ENCODE results near the gene NKX2-1.
"Not testable (repeated sequence)": the region's sequence is repeated elsewhere in the genome, so short reads cannot be mapped to it uniquely, and the experiment has no call there.

Gene NKX2-1

DNA sequence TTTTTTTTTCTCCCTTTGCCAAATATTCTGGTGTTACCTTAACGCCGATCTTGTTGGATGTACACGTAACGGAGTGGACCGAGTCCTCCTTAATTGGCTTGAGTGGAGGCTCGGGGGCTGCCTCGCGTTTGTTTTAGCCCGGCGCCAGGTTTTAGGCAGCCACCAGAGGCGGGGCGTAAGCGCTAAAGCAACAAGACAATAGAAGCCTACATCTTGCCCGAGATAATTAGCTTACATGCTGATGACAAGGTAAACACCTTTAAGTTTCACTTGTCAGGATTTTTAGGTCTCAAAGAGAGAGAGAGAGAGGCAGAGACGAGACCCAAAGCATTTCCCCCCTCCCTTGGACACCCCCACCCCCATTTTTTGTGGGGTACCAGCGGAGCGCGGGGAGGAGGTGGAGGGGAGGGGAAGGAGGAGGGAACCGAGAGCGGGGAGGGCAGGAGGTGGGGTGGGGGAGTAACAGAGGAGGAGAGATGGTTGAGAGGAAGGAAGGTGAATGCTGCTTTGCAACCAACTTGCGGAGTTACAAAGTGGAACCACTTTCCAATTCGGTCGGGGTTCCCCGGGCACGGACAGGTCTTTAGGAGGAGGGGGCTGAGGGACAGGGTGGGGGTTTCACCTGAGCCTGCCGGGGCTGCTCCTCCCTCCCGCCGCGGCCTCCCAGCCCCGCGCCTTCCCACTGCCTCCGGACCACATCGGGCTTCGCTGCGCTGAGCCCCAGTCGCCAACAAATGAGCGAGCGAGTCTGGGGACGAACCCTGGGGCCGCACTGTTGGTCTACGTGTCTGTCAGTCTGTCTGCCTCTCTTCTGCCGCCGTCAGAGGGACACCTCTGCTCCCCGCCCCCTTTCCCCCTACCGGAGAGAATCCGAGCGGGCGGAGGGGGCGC lies at the start of gene NKX2-1:
Gene NKX2-1 (minus strand): TSS at position 802 of the 891 bp plus-strand sequence. CDS start 103 bp downstream, at position 699.
- peak; percentile 100 for DNase-seq

DNA sequence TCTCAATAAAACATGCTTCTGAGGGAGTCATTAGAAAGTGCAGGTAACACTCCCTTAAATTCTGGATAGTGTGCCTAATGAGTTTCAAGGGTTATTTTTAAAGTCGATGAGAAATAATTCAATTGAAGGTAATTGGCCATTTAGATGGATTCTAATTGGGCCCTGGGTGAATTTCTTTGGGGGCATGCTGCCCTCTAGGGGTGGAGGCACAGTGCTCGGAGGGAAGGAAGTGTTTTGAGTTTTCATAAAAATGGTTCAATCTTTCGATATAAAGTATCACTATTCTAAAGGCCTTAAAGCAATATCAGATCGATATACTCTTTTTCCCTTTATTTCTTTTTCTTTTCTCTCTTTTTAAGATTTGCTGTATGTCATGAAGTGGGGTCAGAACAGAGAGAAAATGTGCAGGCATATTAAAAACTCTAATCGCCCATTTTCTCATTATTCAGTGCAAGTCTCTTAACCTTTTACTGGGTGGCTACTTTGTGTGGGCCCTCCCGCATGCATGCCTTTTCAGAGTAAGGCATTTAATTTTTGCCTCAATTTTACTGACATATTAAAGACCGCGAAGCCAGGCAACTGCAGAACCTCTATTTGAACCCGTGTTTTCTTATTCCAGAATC lies 36.9 kb upstream of the NKX2-1 start:
- DNase-seq, result no peak

DNA sequence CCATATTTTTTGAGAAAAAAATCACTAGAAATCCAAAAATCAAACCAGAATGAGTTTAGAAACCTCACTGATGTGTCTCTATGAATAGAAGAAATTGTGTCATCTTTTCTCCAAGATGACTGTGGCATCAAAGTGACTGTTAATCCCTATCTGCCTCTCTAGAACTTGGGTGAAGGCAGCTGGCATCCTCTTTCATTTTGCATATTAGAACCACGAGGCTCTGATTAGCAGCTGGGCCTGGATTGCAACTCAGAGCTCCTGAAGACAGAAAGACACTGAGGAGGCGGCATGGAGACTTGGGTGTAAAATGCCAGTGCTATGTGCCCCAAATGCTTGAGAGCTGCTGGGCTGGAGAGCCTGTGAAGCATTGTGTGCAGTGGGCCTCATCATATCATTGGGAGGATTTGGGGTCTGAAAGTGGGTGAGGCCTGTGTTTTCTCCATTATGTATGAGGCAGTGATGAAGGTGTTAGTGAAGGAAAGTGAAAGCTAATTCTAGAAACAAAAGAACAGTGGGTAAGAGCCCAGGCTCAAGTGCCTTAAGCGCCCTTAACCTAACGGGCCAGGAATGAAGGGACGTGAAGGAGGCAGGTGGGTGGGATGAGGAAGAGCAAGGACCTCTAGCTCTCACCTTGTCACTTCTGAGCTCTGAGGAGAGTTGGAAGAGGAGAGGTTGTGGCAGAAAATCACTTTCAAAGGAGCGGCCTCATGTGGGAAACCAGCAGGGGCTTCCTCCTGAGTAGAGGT lies 36.1 kb upstream of the NKX2-1 start:
- peak; percentile 84 for DNase-seq

DNA sequence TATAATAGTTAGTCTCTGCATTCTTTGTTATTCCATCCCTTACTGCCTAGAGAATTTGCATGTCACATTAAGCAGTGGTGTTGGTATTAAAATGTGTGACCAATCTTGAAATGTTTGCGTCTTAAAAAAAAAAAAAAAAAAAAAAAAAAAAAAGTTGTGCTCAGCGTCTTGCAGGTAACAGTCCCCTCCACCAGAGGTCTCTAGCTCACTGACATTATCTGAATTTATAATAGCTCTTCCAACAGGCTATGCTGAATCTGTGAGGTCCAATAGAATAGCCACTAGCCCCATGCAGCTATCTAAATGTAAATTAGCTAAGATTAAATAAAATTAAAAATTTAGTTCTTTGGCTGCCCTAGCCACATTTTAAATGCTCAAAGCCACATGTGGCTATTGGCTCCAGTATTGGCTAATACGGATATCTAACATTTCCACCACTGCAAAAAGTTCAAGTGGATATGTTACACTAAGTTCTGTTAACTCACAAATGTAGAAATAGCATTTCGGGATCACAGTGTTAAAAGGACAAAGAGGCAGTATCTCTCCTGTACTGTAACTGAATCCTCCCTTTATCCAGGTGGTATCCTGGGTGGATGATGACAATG lies 33.7 kb upstream of the NKX2-1 start:
- peak; percentile 72 for DNase-seq

DNA sequence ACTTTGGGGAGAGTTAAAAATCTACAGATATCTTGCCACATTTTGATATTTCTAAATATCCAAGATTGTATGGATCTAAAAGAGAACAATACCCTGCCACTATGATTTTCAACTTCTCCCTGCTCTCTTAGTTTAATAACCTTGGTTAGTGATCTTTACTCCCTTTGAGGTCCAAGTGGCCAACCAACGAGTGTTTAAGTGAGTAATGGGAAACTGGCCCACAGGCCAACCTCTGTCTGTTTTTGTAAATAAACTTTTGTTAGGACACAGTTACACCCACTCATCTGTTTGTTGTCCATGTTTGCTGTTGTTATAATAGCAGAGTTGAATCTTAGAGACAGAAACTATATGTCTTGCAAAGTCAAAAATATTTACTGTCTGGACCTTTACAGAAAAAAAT lies 30.9 kb upstream of the NKX2-1 start:
- DNase-seq, result no peak

DNA sequence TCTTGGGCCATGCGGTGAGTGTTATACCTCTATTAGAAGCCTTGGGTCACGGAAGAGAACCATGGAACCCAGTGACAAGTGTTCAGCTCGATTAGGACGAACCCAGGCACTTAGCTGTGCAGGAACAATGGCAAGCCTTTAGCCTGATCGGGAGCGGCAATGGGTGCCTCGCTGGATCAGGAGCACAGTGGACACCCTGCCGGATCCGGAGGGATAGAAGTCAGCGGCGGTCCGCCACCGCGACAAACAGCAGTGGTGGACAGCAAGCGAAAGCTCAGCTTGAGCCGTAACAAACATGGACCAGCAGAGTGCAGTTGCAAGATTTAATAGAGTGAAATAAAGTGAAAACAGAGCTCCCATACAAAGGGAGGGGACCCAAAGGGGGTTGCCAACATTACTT lies 24.2 kb upstream of the NKX2-1 start:
- DNase-seq, result not testable (repeated sequence)

DNA sequence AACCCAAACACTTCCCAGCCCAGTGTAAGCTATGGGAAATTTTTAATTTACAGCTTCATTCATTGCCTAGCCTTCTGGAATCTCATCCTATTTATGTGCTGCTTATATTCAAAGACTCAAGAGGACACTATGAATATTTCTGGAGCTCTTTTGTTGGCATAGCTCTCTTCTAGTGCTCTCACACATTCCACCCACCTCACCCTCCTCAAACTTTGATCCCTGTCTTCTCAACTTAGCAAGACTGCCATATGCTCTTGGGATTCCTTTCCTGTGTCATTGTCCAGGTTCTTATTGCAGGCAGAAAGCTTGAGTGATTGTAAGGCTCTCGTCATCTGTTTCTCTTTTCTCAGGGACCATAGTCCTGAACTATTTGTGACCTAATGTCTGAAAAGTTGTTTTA lies 18.0 kb upstream of the NKX2-1 start:
- DNase-seq, result no peak

DNA sequence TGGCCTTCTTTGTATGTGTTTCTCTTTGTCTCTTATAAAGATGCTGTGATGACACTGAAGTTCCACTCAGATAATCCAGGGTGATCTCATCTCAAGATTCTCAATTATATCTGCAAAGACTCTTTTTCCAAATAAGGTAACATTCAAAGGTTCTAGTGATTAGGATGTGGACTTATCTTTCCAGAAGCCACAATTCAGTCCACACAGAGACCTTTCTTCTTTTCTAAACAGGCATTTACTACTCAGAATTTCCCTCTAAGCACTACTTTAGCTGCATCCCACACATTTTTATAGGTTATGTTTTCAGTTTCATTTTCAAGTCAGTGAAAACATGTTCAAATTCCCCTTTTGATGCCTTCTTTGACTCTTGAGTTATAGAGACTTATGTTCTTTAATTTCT lies 9.0 kb upstream of the NKX2-1 start:
- DNase-seq, result no peak

DNA sequence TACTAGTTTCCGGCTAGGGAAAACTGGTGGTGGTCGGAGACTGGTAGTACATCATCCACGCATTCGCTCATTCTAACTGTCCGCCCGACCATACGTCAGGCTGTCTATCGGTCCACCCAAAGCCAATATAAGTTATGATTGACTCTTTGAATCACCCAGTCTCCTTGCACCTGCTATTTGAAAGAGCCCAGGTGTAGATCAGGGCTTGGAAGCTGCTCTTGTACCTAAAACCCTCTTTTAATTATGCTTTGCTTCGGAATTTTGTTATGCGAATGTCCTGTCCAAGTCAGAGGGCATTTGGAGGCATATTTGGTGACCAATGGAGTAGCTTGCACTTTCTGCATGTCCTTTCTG lies 5.7 kb upstream of the NKX2-1 start:
- DNase-seq, result no peak

DNA sequence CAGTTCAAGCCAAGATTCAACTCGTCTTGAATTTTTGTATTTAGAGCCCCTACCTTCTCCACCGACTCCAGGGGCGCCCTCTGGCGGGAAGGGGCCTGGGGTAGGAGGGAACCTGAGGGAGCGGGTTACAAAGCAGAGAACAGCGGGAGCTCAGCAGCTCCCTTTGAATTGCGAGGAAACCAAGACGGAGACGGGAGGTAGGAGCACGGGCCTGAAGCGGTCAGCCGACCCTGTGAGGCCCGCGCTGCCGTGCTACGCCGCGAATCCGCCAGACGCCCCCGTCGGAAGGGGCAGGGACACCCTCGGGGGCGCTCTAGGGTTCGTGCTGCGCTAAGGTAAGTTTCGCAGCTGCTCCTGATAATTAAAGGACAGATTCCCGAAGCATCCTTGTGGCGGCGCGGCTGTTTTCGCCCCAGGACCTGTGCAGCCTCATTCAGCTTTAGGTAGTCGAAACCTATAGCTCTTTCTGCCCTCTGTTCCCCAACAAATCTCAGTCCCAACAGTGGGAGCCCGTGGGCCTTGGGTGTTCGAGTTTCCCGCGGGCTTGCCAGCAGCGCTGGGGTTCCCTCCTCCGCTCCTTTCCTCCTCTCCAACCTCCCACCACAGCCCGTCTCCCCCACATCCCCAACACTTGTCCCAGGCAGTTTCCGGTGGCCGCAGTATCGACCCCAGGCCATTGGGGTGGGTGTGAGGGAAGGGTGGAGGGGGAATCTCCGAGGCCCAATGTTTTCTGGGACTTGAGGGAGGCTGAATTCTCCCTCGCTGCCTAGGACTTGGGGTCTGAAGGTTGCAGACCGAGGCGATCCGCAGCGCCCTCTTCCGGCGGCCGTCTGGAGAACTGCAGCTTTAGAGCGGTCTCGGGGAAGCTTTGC lies 5.1 kb upstream of the NKX2-1 start:
- DNase-seq, result no peak

DNA sequence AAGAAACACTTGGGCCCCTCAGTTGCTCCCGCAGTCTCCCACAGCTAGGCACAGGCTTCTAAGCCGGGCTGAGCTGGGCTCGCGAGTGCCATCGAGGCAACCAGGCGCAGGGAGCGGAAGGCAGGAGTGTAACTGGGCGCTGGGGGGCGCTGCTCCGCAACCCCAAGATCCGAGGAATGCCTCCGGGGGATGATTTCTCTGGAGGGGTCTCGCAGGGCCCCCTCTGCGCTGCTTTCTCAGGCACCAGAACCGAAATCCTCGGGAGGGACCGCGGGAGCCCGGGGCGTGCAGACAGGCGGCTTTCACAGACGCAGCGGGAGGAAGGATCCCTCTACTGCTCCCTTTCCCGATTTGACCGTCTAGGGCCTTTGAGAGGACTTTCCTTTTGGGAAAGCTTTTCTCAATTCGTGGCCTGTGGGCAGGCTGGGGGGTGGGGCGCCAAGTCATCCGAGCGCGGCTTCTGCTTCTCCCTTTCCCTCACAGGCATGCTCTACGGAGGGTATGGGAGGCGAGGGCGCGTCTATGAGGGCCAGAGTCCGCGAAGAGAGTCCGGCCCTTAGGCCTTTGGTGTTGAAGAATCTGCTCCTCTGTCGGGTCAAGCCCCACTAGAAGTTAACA lies 4.3 kb upstream of the NKX2-1 start:
- DNase-seq, result no peak

DNA sequence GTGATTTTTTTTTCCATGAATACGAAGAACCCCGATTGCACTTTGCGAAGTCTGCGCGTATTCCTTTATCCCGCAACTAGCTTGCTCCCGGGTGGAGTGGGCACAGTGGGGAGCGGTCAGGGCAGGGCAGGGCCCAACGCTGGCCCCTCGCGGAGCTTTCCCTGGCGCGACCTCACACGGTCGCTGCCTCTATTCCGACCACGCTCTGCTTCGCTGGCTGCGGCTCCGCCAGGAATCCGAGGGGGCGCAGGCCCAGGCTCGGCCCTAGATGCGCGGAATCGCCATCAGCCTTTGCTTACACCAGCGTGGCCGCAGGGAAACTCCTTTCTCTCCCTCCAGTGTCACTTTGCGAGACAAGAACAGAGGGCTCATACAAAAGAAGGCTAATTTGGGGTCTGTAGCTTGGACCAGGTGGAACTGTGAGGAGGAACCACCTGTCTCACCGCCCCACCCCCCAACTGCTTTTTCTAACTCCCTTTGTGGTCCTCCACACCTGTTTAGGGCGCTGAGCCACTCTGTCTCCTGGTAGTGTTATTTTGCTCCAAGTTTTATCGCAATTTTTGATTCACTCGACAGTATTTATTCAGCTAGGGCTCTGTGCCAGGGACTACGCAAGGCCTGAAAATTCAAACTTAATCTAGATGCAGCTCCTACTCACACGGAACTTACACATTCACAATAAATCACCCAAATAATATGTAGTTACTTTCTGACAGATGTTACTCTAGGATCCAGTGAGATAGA lies 3.1 kb upstream of the NKX2-1 start:
- DNase-seq, result peak; percentile 80

DNA sequence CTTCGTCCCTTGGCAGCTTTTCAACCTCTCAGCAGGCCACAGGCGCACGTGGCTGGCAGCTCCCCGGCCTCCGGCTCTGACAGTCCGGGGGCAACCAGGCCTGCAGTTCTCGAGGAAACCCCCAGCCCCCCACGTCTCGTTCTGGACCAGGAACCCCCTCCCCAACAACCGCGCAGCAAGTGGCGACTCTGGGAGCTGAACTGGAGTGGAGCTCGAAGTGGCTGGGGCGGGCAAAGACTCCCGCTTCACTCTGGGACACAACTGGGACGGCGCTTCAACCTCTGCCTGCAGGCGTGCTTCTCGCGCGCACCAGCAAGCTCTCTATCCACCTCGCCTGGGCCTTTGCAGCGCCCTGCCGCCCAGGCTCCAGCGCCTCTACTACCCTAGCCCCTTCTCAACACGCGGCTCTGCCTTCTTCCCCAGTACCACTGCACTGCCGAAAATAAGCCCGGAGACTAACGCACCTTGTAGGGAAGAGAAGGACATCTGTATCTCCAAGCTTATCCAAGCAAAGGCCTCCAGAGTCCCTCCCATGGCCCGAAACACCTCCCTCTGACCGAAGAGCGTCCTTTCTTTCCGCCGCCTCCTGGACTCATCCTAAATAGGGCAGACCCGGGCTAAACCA lies 2.4 kb upstream of the NKX2-1 start:
- peak; percentile 74 for DNase-seq

DNA sequence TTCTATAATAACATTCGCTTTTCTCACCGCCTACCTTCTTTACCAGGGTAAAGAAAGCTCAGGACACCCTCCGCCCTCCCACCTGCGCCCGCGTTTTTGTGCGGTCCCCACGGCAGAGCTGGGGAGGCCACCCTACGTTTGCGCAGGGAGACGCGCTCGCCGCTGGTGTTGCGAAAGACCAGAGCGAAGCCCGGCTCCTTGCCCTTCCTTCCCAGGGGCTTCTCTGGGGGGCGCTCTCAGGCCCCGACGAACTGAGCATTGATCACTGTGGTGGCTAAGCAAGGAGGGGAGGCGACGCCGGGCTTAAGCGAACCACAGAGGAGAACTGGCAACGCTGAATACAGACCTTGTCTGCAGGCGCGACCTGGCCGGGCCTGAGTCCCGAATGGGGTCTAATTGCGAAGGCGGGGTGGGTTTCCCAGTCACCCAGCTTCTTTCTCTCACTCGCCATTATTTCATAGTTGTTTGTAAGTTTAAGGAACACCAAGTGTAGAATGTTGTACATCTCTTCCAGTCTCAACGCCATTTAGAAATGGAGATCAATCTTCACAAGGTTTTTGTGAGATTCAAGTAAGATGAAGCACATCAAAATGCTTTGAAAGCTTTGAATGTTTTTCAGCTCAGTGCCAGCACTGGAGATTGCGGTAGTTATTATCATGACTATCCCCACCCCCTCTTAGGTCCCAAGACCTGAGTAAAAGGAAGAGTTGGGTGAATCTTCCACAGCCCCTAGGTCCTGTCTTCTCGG lies 1.7 kb upstream of the NKX2-1 start:
- DNase-seq, result peak; percentile 90

DNA sequence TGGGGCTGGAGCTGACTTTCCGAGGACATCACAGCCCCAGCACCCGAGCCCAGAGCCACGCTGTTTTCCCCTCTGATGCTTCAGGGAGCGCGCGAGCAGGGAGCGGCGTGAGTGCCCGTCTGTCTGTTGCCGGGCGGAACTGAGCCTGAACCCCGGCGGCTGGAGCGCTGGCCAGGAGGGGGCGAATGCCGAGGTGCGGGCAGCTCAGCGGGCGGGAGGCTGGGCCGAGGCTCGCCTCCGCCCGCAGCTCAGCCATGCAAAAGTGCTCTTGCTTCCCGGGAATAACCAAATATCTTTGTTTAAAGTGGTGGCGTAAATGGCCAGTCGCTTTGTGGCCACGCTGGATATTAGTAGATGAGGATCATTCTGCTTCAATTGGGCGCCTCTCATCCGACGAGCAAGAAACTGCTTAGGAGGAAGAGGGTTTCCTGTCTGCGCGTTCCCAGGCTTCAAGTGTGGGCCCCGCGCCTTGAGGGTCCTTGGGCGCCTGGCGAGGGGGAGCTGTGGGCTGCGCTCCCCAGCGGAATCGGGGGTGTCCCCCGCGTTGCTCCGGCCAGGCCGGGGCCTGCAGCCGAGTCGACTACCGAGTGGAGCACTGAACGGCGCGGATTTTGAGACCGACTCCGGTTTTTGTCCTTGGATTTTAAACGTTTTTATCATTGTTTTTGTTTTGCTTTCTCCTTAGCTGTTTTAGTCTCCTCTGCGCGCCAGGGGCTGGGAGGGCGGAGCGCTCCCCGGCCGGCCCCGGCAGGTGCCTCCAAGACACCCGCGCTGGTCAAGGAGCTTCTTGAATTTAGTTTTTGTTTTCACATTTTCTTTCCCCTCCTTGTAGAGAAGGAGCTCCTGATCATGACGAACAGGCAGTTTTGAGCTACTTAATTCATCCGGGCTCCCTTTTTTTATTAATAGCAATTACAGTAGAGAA lies 831 bp upstream of the NKX2-1 start:
- peak; percentile 86 for DNase-seq

DNA sequence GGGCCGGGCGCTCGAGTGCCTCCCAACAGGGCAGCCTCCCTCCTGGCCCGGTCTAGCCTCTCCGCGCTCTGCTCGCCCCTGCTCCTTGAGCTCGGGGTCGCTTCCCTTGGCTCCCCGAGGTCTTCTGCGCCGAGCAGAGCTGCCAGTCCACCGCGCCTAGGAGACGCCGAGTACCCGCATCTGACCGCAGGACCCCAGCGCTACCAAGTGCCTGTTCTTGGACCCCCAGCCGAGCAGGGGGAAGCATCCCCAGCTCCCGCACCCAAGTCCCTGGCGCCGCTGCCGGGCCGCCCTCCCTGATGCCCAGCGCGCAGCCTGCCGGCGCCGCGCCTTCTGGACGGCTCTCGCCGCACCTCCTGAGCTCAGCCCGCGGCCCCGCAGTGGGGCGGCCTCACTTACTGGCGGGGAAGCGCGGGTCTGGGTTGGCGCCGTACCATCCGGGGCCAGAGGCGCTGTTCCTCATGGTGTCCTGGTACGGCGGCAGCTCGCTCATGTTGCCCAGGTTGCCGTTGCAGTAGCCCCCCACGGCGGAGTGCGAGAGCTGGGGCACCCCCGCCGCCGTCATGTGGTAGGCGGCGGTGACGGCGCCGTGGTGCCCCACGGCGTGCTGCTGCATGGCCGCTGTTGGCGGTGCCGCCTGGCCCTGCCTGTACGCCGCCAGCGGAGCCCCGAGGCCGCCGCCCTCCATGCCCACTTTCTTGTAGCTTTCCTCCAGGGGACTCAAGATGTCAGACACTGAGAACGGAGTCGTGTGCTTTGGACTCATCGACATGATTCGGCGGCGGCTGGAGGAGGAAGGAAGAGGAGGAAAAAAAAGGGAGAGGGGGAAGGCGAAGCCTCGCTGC lies 1.2 kb downstream of the NKX2-1 start:
- peak; percentile 98 for DNase-seq

DNA sequence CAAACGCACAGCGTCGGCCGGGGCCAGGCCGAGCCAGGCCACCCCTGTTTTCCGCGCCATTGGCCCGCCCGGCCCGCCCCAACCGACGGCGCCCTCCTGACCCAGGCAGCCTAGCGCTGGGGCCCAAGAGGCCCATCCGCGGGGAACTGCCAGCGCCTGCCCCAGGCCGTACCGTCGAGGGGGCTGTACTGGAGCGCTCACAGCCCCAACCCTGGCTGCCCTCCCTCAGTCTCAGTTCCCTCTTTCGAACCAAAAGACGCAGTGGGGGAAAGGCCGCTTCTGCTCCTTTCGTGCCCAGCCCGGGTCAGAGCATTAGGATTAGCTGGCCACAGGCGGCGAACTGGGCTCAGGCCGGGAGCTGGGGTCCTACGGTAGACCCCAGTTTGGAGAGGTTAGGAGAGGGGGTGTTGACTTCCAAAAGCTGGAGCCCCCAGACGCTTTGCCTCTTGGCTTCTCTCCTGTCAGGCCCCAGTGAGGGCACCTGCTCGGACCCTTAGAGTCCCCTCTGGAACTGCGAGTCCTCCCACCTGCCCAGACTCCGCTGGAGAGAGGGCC lies 1.9 kb downstream of the NKX2-1 start:
- no peak for DNase-seq

Data from DMS79 (cell line).